ENCODE measurements around the gene MYO16.

The MYO16 gene

DNA sequence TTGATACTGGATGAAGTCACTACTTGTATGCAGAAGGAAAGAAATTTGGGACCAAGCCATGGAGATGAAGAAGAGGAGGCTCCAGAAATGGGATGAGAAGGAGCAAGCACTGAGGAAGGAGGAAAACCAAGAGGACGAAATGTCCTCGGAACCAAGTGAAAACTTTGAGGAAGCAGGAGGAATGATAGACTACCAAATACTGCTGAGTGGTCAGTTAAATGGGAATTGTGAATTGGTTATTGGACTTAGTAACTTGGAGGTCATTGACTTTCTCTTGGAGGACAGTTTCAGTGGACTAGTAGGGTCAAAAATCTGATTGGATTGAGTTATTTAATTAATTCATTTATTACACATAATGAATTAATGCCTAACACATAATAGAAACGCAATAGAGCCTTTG is 167.9 kb downstream of the MYO16 start:
- no peak for DNase-seq (ENCODE audit: low spot score)

DNA sequence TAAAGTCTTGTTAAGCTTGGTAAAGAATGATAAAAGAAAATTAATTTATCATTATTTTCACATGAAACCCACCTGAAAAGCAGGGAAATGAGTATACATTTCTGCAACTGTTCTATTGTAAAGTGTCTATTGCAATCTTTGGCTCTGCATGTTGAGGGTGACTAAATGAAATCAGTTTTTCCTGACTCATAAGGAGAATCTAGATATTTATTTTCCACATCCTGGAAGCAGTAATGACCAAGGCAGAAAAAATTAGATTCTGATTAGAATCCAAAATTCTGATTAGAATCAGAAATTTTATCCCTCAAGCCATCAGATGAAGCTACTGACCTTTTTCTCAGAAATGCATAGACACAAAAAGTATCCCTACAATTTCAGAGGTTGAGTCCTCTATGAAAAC is 178.4 kb downstream of the MYO16 start:
- DNase-seq (ENCODE audit: low spot score), result no peak

DNA sequence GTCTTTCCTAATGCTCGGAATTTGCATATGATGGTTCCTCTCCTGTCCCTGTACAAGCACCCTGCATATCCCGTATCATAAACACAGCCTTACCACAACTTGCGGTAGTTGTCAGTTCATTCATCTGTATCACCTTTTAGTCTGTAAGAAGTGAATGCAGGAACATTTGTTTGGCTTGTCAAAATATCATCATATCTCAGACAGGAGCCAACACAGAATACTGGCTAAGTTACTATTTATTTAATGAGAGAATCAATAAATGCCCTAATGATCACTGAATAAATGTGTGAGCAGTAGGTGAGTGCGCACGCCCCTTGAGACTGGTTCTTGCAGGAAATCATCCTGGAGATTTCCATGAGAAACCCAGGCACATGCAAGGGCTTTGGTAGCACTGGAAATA is 182.8 kb downstream of the MYO16 start:
- no peak for DNase-seq (ENCODE audit: low spot score)

DNA sequence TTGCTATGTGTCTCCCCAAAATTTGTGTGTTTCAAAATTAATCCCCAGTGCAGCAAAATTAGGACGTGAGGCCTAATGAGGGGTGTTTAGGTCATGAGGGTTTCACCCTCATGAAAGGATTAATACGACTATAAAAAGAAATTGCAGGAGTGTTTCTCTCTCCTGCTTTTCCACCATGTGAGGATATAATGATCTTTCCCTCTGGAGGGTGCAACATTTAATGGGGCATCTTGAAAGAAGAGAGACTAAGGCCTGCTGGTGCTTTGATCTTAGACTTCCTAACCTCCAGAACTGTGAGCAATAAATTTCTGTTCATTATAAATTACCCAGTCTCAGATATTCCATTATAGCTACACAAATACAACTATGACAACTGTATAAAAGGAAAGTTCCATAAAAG is 183.2 kb downstream of the MYO16 start:
- no peak for DNase-seq (ENCODE audit: low spot score)

DNA sequence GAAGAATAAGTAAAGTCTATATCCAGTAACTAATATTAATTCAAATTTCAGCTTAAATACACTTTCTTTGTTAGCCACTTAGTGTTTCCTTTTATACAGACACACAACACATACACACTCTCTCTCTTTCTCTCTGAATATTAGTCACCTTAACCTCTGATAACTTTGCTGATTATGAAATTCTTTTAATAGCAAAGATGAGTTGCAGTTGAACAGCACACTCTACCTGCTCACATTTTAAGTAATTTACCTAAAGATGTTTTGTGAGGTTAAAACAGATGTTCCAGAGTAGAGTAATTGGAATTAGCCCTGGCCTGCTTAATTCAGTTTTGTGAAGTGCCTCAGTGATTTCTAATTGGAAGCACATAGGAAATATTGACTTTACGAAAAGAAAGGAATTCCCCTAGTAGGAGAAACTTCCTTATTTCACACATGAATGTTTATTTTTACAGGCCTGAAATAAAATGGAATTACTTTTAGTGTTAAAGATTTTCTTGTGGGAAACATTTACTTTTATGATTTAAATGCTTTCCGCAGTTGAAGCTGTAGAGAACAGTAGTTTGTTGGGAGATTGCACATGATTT is 184.3 kb downstream of the MYO16 start:
- no peak for DNase-seq (ENCODE audit: low spot score)

DNA sequence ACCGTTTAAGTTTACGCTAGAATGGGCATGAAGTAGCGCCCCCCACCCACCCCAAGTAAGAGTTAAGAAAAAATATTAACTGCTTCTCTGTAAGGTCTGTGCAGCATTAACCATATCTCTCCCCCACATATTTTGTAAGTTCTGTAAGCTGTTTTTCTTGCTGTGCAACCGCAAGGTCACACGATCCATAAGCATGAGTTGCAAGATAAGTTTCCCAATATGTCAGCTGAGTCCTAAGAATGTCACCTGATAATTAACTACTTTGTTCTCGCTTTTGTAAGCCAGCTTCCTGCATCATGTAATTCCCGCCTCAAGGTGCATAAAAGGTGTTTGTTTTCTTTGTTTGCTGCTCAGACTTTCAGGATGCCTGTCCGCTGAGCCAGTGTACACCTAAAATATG is 187.0 kb downstream of the MYO16 start:
- DNase-seq (ENCODE audit: low spot score), result no peak

DNA sequence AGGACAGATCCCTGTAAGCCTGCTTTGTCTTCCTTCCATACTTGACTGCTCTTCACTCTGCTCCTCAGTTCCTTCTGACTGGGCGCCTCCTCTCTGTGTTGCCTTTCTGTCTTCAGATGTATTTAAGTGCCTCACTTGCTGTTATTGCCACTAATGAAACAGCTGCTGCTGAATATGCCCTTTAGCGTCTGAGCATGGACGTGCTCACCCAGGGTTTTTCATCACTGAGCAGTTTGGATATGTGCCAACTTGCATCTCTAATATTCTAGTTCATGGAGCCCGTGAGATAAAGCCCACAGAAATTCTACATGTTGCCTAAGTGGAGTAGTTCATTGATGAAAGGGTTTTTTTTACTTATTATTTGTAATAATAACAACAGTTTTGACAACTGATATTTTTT is 198.2 kb downstream of the MYO16 start:
- no peak for DNase-seq (ENCODE audit: low spot score)

DNA sequence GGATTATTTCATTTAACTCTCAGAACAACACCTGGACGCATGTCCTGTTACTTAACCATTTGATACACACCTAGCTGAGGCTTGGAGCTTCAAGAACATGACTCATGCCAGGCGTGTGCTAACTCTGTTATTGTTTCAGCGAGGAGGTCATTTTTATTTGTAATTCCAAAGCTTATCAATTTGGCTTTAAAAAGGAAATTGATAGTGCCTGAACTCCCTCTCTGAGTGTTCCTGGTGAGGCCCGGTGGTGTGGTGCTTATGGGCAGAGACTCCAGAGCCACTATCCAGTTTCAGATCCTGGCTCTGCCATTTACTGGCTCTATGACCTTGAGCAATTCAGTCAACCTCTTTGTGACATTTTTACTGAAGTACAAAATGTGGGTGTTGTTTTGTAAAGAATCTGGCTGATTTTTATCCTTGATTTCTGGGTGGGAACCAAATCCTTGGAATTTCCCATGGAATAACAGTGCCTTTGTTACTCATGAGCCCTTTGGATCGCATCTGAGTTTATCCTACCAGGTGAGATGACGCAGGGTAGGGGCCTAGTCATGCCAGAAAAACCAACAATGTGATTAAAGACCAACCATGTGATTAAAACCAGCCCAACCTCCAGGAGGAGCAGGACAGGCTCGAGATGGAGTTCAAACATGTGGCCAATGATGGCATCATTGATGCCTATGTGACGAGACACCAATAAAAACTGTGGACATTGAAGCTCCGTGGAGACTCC is 198.8 kb downstream of the MYO16 start:
- DNase-seq (ENCODE audit: low spot score), result no peak

DNA sequence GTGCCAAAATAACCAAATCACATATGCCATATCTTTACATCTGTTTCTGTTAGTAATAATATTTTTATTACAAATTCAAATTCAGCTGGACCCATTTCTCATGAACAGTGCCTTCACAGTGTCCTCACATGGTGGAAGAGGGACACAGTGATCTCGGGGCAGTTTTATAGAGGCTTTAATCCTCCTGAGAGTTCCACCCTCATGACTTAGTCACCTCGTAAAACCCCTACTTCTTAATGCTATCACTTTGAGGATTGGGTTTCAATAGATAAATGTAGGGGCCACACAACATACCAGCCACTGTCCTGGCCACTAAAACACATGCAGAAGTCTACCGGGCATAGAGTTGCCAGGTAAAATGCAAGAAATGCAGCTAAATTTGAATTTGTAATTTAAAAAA is 201.5 kb downstream of the MYO16 start:
- no peak for DNase-seq (ENCODE audit: low spot score)

DNA sequence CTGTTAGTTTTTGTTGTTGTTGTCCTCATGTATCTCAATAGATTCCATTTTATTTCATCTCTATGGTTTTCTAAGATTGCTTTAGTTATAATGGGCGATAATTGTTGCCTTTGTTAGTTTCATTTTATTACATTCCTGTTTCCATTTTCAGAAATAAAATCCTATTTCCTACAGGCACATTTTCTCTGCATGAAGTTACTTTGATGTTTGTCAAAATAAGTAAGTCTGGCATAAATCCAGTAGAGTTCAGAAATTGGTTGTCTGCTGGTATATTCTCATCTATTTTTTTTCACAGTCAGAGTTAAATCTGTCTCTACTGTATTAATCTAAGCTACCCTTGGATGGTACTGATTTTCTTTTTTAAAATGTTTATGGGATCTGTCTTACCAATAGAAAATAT is 204.1 kb downstream of the MYO16 start:
- DNase-seq (ENCODE audit: low spot score), result no peak

DNA sequence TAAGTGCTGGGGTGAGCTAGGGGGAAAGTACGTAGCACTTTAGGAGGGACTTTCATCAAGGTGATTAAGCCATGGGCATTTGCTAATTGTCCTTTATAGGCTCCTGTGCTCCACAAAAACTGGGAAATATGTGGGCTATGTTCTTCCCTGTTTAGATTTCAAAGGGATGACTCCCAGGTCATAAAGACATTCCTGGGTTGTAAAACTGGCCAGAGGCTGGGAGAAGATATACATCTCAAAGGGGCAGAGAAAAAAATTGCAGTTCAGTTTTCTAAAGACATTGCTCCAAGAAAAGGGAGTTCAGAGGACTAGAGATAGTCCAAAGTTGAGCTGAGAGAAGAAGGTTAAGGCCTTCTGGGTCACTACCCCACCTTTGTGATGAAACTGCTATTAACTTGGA is 204.8 kb downstream of the MYO16 start:
- DNase-seq (ENCODE audit: low spot score), result peak; percentile 22

DNA sequence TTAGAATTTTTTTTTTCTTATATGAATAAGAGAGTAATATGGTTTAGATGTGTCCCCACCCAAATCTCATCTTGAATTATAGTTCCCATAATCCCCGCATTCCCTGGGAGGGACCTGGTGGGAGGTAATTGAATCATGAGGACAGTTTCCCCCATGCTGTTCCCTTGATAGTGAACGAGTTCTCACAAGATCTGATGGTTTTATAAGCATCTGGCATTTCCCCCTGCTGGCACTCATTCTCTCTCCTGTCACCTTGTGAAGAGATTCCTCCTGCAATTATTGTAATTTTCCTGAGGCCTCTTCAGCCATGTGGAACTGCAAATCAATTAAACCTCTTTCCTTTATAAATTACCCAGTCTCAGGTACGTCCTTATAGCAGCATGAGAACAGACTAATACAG is 205.7 kb downstream of the MYO16 start:
- no peak for DNase-seq (ENCODE audit: low spot score)

DNA sequence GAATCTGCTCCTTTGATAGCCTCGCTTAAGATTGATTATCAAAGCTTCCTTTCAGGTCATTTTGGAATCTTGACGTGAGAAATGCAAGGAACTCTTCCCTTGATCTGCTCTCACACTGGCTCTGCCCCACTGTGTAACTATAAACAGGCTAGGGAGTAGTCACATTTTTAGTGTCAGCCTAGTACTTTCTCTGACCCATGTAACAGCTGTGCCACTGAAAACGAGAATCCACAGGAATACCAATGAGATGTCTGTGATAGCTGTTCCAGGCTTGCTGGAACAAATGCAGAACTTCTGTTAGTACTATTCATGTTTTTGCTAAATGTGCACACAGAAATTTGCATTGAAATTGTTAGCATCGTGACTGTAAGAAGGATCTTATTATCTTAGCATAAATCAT is 221.3 kb downstream of the MYO16 start:
- no peak for DNase-seq (ENCODE audit: low spot score)

DNA sequence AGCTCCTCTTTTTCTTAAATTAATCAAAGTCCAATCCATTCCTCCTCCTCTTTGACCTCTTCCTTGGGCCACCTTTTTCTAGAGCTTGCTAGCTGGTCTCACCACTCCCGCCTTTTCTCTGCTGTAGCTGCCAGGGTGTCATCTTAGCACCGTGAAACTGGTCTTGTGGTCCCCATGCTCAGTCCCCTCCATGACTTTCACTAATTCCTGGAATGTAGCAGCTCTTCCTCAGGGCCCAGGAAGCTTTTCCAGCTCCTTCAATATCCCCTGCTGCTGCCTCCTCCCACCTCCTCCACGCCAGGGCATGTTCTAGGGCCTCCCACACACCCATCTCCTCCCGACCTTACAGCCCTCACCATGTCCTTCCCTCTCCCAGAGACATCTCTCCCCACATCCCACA is 222.2 kb downstream of the MYO16 start:
- DNase-seq (ENCODE audit: low spot score), result no peak

DNA sequence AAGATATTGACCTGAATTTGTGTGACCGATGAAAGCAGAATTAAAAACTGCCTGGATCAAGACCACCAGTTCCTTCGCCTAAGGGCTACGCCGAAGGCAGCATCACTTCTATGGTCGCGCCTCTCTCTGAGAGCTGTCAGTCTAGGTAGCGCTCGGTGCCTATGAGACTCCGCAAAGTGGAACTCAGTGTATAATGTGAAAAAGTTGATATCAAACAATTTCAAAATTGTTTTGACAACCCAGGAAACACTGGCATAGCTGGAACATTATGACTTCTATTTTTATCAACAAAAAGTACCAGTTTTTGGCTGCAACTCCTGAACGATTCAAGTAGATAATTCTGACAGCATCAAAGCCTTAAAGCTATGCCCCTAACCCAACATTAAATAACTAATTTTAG is 223.6 kb downstream of the MYO16 start:
- DNase-seq (ENCODE audit: low spot score), result no peak

DNA sequence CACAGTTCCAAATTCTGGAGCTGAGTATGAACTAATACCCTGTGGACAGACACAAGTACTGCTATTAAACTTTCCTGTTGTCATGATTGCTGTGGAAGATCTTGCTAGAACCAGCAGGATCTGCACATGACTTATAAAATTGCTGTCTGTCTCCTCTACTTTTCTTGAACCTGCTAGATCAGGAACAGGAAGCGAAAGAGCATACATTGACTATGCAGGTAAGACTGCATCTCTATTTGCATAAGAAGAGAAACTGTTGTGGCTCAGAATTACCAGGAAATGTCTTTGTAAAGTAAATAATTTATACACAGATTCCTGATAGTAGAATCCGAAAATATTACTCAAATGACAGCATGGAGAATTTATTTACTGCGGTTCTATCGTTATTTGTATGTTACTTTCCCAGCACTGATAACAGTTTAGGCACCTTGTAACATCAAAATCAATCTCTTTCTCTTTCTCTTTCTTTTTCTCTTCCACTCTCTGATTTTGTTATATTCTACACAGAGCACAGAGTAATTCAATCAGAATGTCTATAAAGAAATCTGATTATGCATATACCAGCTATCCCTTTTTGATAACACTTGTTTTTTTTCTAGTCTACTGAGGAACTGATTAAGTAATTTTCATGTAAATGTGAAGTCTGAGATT is 226.5 kb downstream of the MYO16 start:
- DNase-seq (ENCODE audit: low spot score), result no peak

DNA sequence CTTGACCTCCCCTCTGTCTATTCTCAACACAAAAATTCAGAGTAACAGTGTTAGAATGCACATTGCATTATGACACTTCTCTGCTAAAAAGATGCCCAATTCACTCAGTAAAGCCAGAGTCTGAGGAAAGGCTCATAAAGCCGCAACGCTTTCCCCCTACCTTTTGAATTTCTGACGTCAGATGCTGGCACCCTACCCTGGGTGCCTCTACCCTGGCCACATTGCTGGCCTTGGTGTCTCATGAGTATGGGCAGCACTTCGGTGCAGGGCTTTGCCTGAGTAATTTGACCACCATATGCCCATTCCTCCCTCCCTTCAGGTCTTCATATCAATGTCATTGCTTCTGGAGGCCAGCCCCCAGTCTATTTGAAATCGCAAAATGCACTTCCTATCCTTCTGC is 229.3 kb downstream of the MYO16 start:
- DNase-seq (ENCODE audit: low spot score), result no peak

DNA sequence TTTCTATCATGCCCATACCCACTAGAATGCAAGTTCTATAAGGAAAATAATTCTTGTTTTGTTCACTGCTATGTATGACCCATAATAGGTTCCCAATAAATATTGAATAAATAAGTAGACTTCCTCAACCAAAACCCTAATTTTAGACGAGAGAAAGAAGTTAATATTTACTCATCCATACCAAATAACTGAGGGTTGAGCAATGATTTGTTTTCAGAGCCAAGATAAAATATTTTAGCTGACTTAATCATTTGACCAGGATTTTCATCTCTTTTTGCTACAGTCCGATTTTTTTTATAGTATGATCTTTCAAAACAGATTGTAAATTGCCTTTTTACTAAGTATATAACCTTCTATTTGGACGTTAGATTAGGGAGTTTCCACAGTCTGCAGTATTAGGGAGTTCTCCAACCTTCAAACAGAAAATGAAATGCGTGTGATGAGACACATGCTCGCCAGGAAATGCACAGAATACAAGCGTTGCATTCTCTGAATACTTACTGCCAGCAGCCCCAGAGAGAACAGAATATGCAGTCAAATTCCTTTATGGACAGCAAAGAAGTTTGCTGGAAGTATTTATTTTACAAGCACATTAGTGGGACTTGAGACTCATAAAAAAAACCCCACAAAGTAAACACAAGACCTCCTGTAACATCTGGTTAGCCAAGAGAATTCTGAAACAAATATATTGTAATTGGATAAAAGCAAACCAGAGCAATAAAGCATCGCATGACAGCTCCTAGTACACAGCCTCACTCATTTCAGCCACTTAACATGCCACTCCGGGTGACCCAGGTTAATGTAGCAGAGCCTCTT is 230.0 kb downstream of the MYO16 start:
- DNase-seq (ENCODE audit: low spot score), result peak; percentile 42

DNA sequence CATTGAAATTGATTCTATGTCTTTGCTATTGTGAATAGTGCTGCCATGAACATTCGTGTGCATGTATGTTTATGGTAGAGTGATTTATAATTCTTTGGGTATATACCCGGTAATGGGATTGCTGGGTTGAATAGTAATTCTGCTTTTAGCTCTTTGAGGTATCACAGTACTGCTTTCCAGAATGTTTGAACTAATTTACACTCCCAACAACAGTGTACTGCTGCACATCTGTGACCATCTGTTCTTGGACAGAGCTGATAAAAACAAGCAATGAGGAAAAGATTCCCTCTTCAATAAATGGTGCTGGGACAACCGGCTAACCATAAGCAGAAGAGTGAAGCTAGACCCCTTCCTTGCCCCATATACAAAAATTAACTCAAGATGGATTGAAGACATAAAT is 231.0 kb downstream of the MYO16 start:
- no peak for DNase-seq (ENCODE audit: low spot score)

DNA sequence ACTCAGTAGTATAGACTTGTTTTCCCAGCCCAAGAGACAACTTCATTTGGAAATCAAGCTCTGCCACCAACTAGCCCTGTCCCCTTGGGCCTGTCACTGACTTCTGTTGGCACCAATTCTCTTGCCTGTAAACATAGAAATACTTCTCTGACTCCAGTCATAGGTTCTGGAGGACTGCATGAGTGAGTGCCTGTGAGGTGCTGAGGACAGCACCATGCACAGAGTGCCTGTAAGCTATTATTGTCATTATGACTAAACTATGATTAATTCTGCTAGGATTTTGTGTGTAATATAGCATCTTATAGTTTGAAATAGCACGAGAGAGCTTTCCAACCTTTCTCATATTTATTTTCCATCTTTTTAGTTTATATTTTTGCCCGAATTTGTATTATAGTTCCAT is 247.9 kb downstream of the MYO16 start:
- DNase-seq (ENCODE audit: low spot score), result no peak

DNA sequence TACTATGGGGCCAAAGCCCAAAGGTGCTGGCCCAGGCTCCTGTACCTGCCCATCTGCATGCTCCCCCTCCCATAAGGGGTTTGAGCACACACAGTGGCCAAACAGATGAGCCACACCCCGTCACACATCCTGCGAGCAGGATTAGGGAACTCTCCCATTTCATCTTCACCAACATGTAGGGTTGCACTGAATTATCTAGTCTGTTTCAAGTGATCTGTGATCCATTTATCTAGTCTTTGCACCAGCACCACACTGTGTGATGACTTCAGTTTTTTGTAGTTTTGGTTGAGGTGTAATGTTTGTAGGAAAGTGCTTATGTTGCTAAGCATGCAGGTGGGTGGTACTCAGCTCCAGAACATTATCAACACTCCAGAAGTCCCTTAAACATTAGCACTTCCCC is 249.3 kb downstream of the MYO16 start:
- DNase-seq (ENCODE audit: low spot score), result no peak

DNA sequence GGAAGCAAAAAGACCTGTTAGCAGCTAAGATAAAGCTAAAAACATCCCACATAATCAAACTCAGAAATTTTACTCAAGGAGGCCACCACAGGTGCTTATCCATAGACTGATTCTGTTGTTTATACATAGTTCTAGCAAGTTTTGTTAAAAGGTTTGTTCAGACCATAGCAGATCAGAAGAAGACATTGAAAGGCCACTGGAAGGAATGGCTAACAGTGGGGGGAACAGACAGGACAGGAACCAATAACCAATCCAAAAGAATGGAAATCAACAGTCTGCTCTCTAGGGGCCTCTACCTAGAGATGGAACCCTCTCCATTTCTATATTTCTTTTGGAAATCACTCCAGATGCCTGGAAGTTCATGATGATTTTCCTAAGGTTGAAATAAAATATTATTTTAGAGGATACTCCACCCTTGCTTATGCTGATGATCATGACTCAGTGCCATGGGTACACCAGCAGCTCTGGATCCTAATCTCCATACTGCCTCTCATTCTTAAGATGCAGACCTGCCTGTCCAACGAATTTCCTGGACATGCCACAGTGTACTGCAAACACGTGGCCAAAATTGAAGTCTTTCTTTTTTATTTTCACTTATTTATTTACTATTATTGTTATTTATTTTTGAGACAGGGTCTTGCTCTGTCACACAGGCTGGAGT is 260.0 kb downstream of the MYO16 start:
- DNase-seq (ENCODE audit: low spot score), result no peak
